ENCODE data around the gene CAMK4. TPM values are rescaled to one million over a fixed set of nuclear protein-coding genes. Genes with fewer than 3 reads are reported as not detected.

Gene CAMK4
- total and polyA plus RNA-seq, 2 donors (not counting 3 experiments of a cell fraction or from before 2014, with no cell fraction given): 2.2 to 5.4 TPM

DNA sequence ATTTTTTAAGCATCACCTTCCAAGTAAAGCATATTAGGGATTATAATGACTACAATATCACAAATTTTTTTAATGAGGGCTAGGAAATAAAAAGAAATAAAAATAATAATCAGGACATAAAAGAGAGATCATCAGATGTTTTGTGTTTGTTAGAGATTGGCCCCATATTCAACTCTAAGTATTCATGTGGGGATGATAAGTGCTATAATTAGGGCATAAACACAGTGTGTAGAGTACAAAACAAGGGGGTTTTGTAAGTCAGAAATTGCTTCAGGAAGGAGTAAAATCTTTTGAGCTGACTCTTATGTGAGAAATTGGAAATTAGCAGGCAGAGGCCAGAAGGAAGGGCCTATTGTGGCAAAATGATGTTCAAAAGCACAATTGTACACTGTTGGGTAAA lies 160.9 kb downstream of the CAMK4 start:
- dilution Hi-C loops (cut with MboI; ENCODE audit: extremely low pct_ligation_motif_present, low sequenced_read_pairs): no loop called here
- no peak overlapping the region for H3K27ac ChIP-seq (ENCODE audit: insufficient read depth, low read depth, low read length)
- POLR2A ChIA-PET: no interaction called here

GRCh38 chr5:111385970-111386831 lies 162.0 kb downstream of the CAMK4 start:
- no peak overlapping the region for H3K27ac ChIP-seq (ENCODE audit: insufficient read depth, low read depth, low read length)
- H3K4me3 ChIP-seq (replicated peaks in 1 of 3; ENCODE audit: insufficient read depth in 1 of 3, low read depth in 1 of 3, low read length in 3 of 3): no peak overlapping the region
- H3K27me3 ChIP-seq (ENCODE audit: control insufficient read depth in 2 of 2, insufficient read depth in 2 of 2, low read length in 2 of 2): no peaks in the 10 kb centered on the region
- no peaks in the 10 kb centered on the region for H3K79me2 ChIP-seq (ENCODE audit: control insufficient read depth, insufficient read depth, low read length)
- intact Hi-C loops (cut with micrococcal nuclease): no loop called here
- ChIA-PET CTCF (interaction anchor here (0.8 to 2.2 kb wide), 3 partner anchors 10 to 113 kb away, joined by 3 to 5 read pairs (median 4); no protein-coding TSS in a partner anchor), POLR2A (no interaction called here)
- H3K4me2 ChIP-seq (ENCODE audit: insufficient read depth, low read length): no peak overlapping the region
- no peak for DNase-seq (ENCODE audit: low read depth, low spot score)
- H2AFZ ChIP-seq (ENCODE audit: low read depth, low read length): no peak overlapping the region
- no peaks in the 10 kb centered on the region for H3K4me1 ChIP-seq (ENCODE audit: control insufficient read depth, extremely low read depth, insufficient read depth, low read length)
- no TSS peak for BruUV-seq (replicated peaks)
- H3K9ac ChIP-seq (replicated peaks; ENCODE audit: extremely low read depth, insufficient read depth, low read length): no peak overlapping the region
- dilution Hi-C loops (cut with MboI; ENCODE audit: extremely low pct_ligation_motif_present, low sequenced_read_pairs): no loop called here
- TF ChIP-seq GATA2 (IDR thresholded peaks at IDR 0.05; ENCODE audit: insufficient read depth, insufficient read length, low read depth, low read length) (no peak), MYC (IDR thresholded peaks at IDR 0.05; ENCODE audit: low read depth, low read length) (no peak), FOS (IDR thresholded peaks at IDR 0.05; ENCODE audit: borderline replicate concordance, insufficient read depth, low read length) (no peak), POLR2A (IDR thresholded peaks at IDR 0.05; ENCODE audit: low read depth, low read length) (no peak), EZH2 (IDR thresholded peaks at IDR 0.05; ENCODE audit: borderline replicate concordance, low read depth, low read length, severe bottlenecking) (no peak), JUN (IDR thresholded peaks at IDR 0.05; ENCODE audit: borderline replicate concordance, insufficient read depth, insufficient read length, low read depth) (no peak), POLR2AphosphoS5 (IDR thresholded peaks at IDR 0.05; ENCODE audit: insufficient read depth, low read depth, low read length) (no peak), MAX (IDR thresholded peaks at IDR 0.05; ENCODE audit: insufficient read depth, insufficient read length) (no peak)
- TF ChIP-seq, protein P1, sequence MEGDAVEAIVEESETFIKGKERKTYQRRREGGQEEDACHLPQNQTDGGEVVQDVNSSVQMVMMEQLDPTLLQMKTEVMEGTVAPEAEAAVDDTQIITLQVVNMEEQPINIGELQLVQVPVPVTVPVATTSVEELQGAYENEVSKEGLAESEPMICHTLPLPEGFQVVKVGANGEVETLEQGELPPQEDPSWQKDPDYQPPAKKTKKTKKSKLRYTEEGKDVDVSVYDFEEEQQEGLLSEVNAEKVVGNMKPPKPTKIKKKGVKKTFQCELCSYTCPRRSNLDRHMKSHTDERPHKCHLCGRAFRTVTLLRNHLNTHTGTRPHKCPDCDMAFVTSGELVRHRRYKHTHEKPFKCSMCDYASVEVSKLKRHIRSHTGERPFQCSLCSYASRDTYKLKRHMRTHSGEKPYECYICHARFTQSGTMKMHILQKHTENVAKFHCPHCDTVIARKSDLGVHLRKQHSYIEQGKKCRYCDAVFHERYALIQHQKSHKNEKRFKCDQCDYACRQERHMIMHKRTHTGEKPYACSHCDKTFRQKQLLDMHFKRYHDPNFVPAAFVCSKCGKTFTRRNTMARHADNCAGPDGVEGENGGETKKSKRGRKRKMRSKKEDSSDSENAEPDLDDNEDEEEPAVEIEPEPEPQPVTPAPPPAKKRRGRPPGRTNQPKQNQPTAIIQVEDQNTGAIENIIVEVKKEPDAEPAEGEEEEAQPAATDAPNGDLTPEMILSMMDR (IDR thresholded peaks at IDR 0.05; ENCODE audit: extremely low read depth in 1 of 2, insufficient read depth in 1 of 2, low read depth in 1 of 2, low read length in 2 of 2): no peak
- no peak for FAIRE-seq
- no peaks in the 10 kb centered on the region for H3K9me1 ChIP-seq (replicated peaks; ENCODE audit: control insufficient read depth, extremely low read depth, insufficient read depth, low read length)
- no peaks in the 10 kb centered on the region for H3K9me3 ChIP-seq (replicated peaks; ENCODE audit: control insufficient read depth, insufficient read depth, low read length)
- no peaks in the 10 kb centered on the region for H3K36me3 ChIP-seq (ENCODE audit: control insufficient read depth in 2 of 2, extremely low read depth in 1 of 2, insufficient read depth in 2 of 2, low read length in 2 of 2)
- H4K20me1 ChIP-seq (replicated peaks; ENCODE audit: control insufficient read depth, extremely low read depth, insufficient read depth, low read length): no peaks in the 10 kb centered on the region

More for the DNA sequence above, 160.9 kb downstream of the CAMK4 start:
- TF ChIP-seq POLR2A (IDR thresholded peaks at IDR 0.05; ENCODE audit: low read depth, low read length): no peak
- no peak for TF ChIP-seq JUN (IDR thresholded peaks at IDR 0.05; ENCODE audit: borderline replicate concordance, insufficient read depth, insufficient read length, low read depth)
- no peaks in the 10 kb centered on the region for H3K36me3 ChIP-seq (ENCODE audit: control insufficient read depth in 2 of 2, extremely low read depth in 1 of 2, insufficient read depth in 2 of 2, low read length in 2 of 2)
- H3K4me2 ChIP-seq (ENCODE audit: insufficient read depth, low read length): no peak overlapping the region
- intact Hi-C loops (cut with micrococcal nuclease): no loop called here
- DNase-seq (ENCODE audit: low read depth, low spot score) (no peak), FAIRE-seq (no peak)
- H2AFZ ChIP-seq (ENCODE audit: low read depth, low read length): no peak overlapping the region
- no peaks in the 10 kb centered on the region for H3K79me2 ChIP-seq (ENCODE audit: control insufficient read depth, insufficient read depth, low read length)
- no peaks in the 10 kb centered on the region for H4K20me1 ChIP-seq (replicated peaks; ENCODE audit: control insufficient read depth, extremely low read depth, insufficient read depth, low read length)
- no TSS peak for BruUV-seq (replicated peaks)
- no peaks in the 10 kb centered on the region for H3K9me1 ChIP-seq (replicated peaks; ENCODE audit: control insufficient read depth, extremely low read depth, insufficient read depth, low read length)
- no peaks in the 10 kb centered on the region for H3K27me3 ChIP-seq (ENCODE audit: control insufficient read depth in 2 of 2, insufficient read depth in 2 of 2, low read length in 2 of 2)
- no peak overlapping the region for H3K4me3 ChIP-seq (replicated peaks in 1 of 3; ENCODE audit: insufficient read depth in 1 of 3, low read depth in 1 of 3, low read length in 3 of 3)
- H3K4me1 ChIP-seq (ENCODE audit: control insufficient read depth, extremely low read depth, insufficient read depth, low read length): no peaks in the 10 kb centered on the region
- H3K9me3 ChIP-seq (replicated peaks; ENCODE audit: control insufficient read depth, insufficient read depth, low read length): no peaks in the 10 kb centered on the region
- CTCF ChIA-PET: interaction anchor here (1.2 to 1.4 kb wide), 2 partner anchors 9 to 11 kb away, joined by 3 to 4 read pairs; no protein-coding TSS in a partner anchor
- H3K9ac ChIP-seq (replicated peaks; ENCODE audit: extremely low read depth, insufficient read depth, low read length): no peak overlapping the region
